Choroid plexus epithelial cell (primary cell): ENCODE measurements around the gene TCERG1L.

Source experiments
- DNase-seq: peaks from one replicate; pipeline ENCODE4 v3.0.0-alpha.2; 2010; ENCODE audit warnings: low read depth
- H3K4me3 ChIP-seq: 2 replicates; pipeline ENCODE4 v1.5.1; 2011; ENCODE audit warnings: low read depth, mild to moderate bottlenecking, control low read depth, low read length, moderate library complexity
- CTCF ChIP-seq: conservative IDR thresholded peaks from 2 replicates; pipeline ENCODE4 v1.5.1; 2011; ENCODE audit warnings: low read depth, mild to moderate bottlenecking, control low read depth, inconsistent platforms, low read length, moderate library complexity

TCERG1L gene

GRCh38 chr10:131211146-131211545 is 100.4 kb downstream of the TCERG1L start:
- H3K4me3 ChIP-seq: no peak overlapping the region
- DNase-seq: no peak
- TF ChIP-seq CTCF: no peak

DNA sequence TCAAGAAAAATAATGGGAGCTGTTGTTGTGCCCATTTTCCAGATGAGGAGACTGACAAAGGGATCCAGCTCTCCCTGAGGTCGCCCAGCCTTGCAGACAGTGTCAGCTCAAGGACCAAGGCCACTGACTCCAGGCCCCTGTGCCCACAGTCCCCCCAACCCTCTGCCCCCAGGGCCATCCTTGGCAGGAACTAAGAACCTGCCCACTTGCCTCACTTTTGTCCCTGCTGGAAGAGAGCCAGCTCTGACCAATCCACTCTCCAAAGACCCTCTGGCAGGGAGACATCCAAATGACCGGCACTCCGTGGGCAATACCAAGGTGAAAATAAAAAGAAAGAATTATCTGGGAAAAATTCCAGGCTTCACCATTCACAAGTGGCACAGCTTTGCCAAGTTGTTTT is 101.3 kb downstream of the TCERG1L start:
- no peak for DNase-seq
- no peak overlapping the region for H3K4me3 ChIP-seq
- no peak for TF ChIP-seq CTCF

- DNase-seq: no peak
- no peak for TF ChIP-seq CTCF
- H3K4me3 ChIP-seq: no peak overlapping the region
These were observed 103.7 kb downstream of the TCERG1L start for GRCh38 chr10:131207584-131208532.

GRCh38 chr10:131207176-131207575 is 104.3 kb downstream of the TCERG1L start:
- DNase-seq: no peak
- no peak for TF ChIP-seq CTCF
- no peak overlapping the region for H3K4me3 ChIP-seq

DNA sequence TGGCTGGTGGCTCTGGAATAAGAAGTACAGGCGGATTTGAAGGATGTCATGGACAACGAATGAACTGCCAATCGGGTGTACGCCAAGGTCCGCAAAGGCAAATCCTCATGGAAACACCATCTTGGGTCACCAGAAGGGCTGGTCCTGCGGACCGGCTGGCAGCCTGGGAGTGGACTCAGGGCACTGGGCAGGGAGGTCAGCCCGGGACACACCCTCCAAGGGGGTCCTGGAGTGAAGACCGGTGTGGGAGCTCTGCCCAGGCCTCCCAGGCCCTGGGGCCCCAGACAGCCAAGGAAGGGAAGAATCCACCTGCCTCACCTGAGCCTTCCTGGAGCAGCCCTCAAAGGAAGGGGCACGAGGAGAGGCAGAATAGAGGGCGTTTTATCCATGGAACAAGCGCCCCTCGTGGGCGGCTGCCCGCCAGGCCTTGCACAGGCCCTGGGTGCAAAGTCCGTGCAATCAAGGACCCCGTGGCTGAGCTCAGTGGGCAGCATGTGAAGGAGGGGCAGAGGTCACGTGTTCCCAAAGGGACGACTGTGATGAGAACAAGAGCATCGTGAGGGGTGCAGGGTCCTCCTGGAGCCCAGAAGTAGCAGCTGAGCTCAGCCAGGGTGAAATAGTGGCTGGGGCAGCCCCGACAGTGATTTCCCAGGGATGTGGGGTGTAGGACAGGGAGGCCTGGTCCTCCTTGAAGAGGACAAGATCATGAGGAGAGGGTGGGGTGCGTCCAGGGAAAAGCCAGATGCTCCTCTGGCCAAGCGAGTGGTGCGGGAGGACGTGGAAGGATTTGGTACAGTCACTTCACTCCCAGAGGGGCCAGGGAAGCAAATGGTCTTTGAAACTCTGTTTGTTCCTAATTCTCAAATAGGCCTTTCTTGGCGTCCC is 105.2 kb downstream of the TCERG1L start:
- TF ChIP-seq CTCF: no peak
- no peak for DNase-seq
- no peak overlapping the region for H3K4me3 ChIP-seq

DNA sequence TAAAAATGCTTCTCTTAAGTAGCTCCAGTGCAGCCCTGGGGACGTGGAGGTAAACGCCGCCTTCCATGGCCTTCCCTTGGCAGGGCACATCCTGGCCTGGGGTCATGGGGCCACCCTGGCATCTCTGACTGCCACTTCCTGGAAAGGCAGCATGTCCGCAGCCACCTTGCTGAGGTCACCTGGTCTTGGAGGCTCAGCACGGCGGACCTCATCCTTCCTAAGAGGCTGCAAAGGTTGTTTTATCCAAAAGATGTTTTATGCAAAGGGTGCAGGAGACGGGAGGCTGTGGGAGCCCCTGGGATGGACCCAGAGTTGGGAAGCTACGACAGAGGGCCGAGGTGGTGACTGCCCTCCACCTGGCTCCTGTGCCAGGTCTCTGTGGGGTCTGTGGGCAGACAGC is 106.0 kb downstream of the TCERG1L start:
- TF ChIP-seq CTCF: no peak
- DNase-seq: no peak
- no peak overlapping the region for H3K4me3 ChIP-seq
